ENCODE results near the gene DCTN4. TPM values are rescaled to one million over a fixed set of nuclear protein-coding genes. Genes with fewer than 3 reads are reported as not detected.

DCTN4 gene
- total and polyA plus RNA-seq, 2 of the 8 experiments (the other 6 are each of a cell fraction or from before 2014, with no cell fraction given), result 20.5 to 42.7 TPM

DNA sequence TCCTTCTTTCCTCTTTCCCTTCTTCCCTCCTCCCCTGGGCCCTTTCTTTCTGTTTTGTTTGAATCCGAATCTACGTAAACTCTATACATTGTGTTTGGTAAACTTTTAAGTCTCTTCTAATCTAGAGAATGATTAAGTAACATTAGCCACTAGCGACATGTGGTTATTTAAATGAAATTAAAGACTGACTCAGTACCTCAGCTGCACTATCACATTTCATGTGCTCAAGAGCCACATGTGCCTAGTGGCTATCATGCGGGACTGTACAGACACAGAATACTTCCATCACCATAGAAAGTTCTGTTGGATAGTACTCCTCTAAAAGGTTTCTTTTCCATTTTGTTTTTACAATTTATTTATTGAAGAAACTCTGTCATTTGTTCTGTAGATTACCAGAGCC, 29.0 kb downstream of the DCTN4 start:
- Histone ChIP-seq H2BK12ac (ENCODE audit: low read depth, low read length) (no peak overlapping the region), H3K23me2 (ENCODE audit: low read depth, low read length) (no peaks in the 10 kb centered on the region), H3K4me3 (ENCODE audit: extremely low read depth in 1 of 4, insufficient read depth in 2 of 4, low read depth in 3 of 4, low read length in 4 of 4) (no peak overlapping the region), H2AFZ (ENCODE audit: low read length) (no peak overlapping the region), H3K79me2 (ENCODE audit: control insufficient read depth in 1 of 2, insufficient read depth in 2 of 2, low read length in 2 of 2) (no peaks in the 10 kb centered on the region), H3K56ac (replicated peaks; ENCODE audit: insufficient read length, low read depth, low read length) (no peak overlapping the region), H4K91ac (replicated peaks; ENCODE audit: insufficient read length, low read length) (no peak overlapping the region), H2BK5ac (ENCODE audit: low read depth, low read length) (no peak overlapping the region), H3K9ac (replicated peaks in 1 of 4; ENCODE audit: extremely low read depth in 1 of 4, low read depth in 3 of 4, low read length in 3 of 4) (no peak overlapping the region), H3K23ac (ENCODE audit: insufficient read length) (no peak overlapping the region), H3K36me3 (ENCODE audit: control insufficient read depth in 2 of 4, insufficient read depth in 4 of 4, low read length in 3 of 4) (peaks cover 3 to 57% (median 32%) of the 10 kb centered on the region in 4 experiments), H3K27ac (ENCODE audit: low read depth, low read length) (no peak overlapping the region), H3K4ac (replicated peaks; ENCODE audit: insufficient read length, low read depth, low read length) (no peak overlapping the region), H4K8ac (ENCODE audit: extremely low read depth, insufficient read depth, low read length) (no peak overlapping the region), H4K20me1 (replicated peaks in 1 of 2; ENCODE audit: control insufficient read depth in 1 of 2, insufficient read depth in 2 of 2, low read length in 2 of 2) (peaks cover 0 to 1% of the 10 kb centered on the region in 2 experiments), H2AK5ac (ENCODE audit: low read depth, low read length) (no peak overlapping the region), H3K18ac (ENCODE audit: extremely low read depth, low read length) (no peak overlapping the region), H4K5ac (ENCODE audit: insufficient read length, low read depth, low read length) (no peak overlapping the region), H3K14ac (ENCODE audit: insufficient read length) (no peak overlapping the region), H3K4me2 (ENCODE audit: insufficient read depth in 1 of 2, low read depth in 2 of 2, low read length in 2 of 2) (no peak overlapping the region), H3K79me1 (ENCODE audit: low read depth, low read length) (no peaks in the 10 kb centered on the region; the same call in 1 of the 2 replicates), H3K27me3 (replicated peaks in 1 of 4; ENCODE audit: control insufficient read depth in 3 of 4, extremely low read depth in 1 of 4, insufficient read depth in 3 of 4, low read length in 3 of 4) (peaks cover 0 to 1% (median 0%) of the 10 kb centered on the region in 4 experiments; a peak in 1 of 7 replicates), H2BK15ac (ENCODE audit: low read length) (no peak overlapping the region), H3K9me3 (ENCODE audit: insufficient read depth in 2 of 2, low read depth in 1 of 2, low read length in 1 of 2) (no peaks in the 10 kb centered on the region), H3K4me1 (replicated peaks in 1 of 4; ENCODE audit: control insufficient read depth in 3 of 4, insufficient read depth in 4 of 4, low read length in 3 of 4) (no peaks in the 10 kb centered on the region), H2BK20ac (ENCODE audit: low read length) (no peak overlapping the region), H2BK120ac (replicated peaks; ENCODE audit: low read depth, low read length) (no peak overlapping the region)
- DNase-seq (ENCODE audit: low read depth in 1 of 2, low spot score in 2 of 2) (no peak), FAIRE-seq (no peak)
- WGBS, 2 experiments (ENCODE audit: extremely low coverage in 1 of 2, insufficient coverage in 1 of 2, insufficient read length in 1 of 2, insufficient replicate concordance in 2 of 2, low coverage in 1 of 2, low lambda C conversion rate in 2 of 2, missing lambda C conversion rate in 1 of 2), result 90% methylated on average over 4 of the region's 4 CpGs; no CpG with 5 or more reads in 1 of the 2 experiments
- POLR2A ChIA-PET (ENCODE audit: partially characterized antibody), result no interaction called here
- CTCF ChIA-PET (ENCODE audit: partially characterized antibody), result no interaction called here
- TF ChIP-seq CBX5 (IDR thresholded peaks at IDR 0.05; ENCODE audit: low read depth, low read length), result no peak
- TF ChIP-seq HDAC2 (IDR thresholded peaks at IDR 0.05; ENCODE audit: borderline replicate concordance in 1 of 2, low read depth in 2 of 2, low read length in 2 of 2), result no peak
- TF ChIP-seq SIX5 (IDR thresholded peaks at IDR 0.05; ENCODE audit: low read depth, low read length), result no peak
- no peak for TF ChIP-seq EZH2 (IDR thresholded peaks at IDR 0.05; ENCODE audit: low read depth, low read length, severe bottlenecking)
- TF ChIP-seq BACH1 (IDR thresholded peaks at IDR 0.05; ENCODE audit: low read length), result no peak
- no peak for TF ChIP-seq RFX5 (IDR thresholded peaks at IDR 0.05; ENCODE audit: borderline replicate concordance, low read depth, low read length)
- TF ChIP-seq BCL11A (IDR thresholded peaks at IDR 0.05; ENCODE audit: low read depth in 2 of 2, low read length in 2 of 2), result no peak
- no peak for TF ChIP-seq TCF12 (IDR thresholded peaks at IDR 0.05; ENCODE audit: low read depth, low read length)
- TF ChIP-seq TAF7 (optimal IDR thresholded peaks at IDR 0.05; ENCODE audit: borderline replicate concordance, low read depth, low read length), result no peak
- no peak for TF ChIP-seq RNF2 (IDR thresholded peaks at IDR 0.05; ENCODE audit: borderline replicate concordance, low read depth, low read length, missing control alignments, poor library complexity, severe bottlenecking)

All from H1 (cell line).